MM.1S (cell line): ENCODE data around the gene MBD2.

ENCODE experiments used
- CTCF ChIP-seq: fragments of 300-600 bp; sonication (generic); IDR thresholded peaks from 2 replicates; pipeline ENCODE4 v1.5.1; 2016; ENCODE audit warnings: antibody characterized with exemption, low read length, mixed read lengths
- EZH2 ChIP-seq: fragments of 300-600 bp; sonication (generic); optimal IDR thresholded peaks from 2 replicates; pipeline ENCODE3; 2017; ENCODE audit warnings: low read depth, mild to moderate bottlenecking, antibody characterized with exemption, low read length, mixed read lengths
- EZH2phosphoT487 ChIP-seq: fragments of 300-600 bp; sonication (generic); IDR thresholded peaks from 2 replicates; pipeline ENCODE4 v1.6.1; 2018; ENCODE audit warnings: antibody characterized with exemption, low read length

DNA sequence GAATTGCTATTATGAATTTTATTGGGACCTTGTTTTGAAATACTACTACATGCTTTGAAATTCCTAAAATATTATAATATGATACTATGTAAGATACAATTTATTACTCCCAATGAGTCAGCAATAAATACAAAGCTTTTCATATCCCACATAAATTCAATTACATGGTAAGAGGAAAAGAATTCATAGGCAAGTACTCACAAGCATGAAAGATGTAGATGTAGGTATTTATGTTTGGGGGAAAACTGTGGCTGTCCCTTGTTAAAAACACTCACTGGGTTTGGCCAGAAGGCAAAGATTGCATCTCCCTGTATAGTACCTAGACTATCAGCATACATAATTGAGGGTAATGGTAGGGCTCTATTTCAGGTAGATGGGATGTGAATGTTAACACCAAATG is 90.4 kb downstream of the MBD2 start:
- TF ChIP-seq EZH2 = no peak
- TF ChIP-seq CTCF = no peak
- TF ChIP-seq EZH2phosphoT487 = no peak
